Measurements from ENCODE around the gene SPATS1. TPM values are rescaled to one million over a fixed set of nuclear protein-coding genes. Genes with fewer than 3 reads are reported as not detected.

SPATS1 gene
- total RNA-seq, 4 donors from 2014 or later: not detected

- no peak for DNase-seq (ENCODE audit: low spot score in 2 of 2)
- Histone ChIP-seq H3K9me3 (no peaks in the 10 kb centered on the region), H3K4me1 (no peaks in the 10 kb centered on the region), H3K27ac (no peak overlapping the region), H3K36me3 (no peaks in the 10 kb centered on the region), H3K4me3 (no peak overlapping the region), H3K27me3 (no peaks in the 10 kb centered on the region)
- TF ChIP-seq CTCF (IDR thresholded peaks at IDR 0.05): no peak
- TF ChIP-seq EP300 (IDR thresholded peaks at IDR 0.05): no peak
- TF ChIP-seq POLR2AphosphoS5 (IDR thresholded peaks at IDR 0.05): no peak
- TF ChIP-seq POLR2A (IDR thresholded peaks at IDR 0.05): no peak
- WGBS: 29% methylated on average over 2 of the region's 2 CpGs
Measured at GRCh38 chr6:44367681-44368080, 25.2 kb downstream of the SPATS1 start.

DNA sequence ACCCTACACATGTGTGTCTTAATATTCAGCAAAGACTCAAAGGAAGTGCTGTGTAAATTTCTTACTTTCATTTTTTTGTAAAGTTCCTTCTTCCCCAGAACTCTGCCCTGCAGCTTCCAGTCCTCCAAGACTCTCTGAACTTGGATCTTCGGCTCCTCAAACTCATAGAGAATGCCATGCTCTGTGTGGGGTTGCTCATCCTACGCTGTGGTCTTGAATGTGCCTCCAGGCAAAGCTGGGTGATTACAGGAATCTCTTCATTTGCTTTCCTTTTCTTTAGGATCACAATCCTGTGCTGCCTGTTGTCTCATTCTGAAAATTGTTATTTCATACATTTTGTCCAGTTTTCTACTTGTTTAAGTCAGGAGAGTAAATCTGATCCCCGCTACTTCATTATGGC, 30.6 kb downstream of the SPATS1 start:
- no peak for TF ChIP-seq POLR2AphosphoS5 (IDR thresholded peaks at IDR 0.05)
- no peak for TF ChIP-seq POLR2A (IDR thresholded peaks at IDR 0.05)
- TF ChIP-seq CTCF (IDR thresholded peaks at IDR 0.05): no peak
- no peak for DNase-seq (ENCODE audit: low spot score in 2 of 2)
- Histone ChIP-seq H3K36me3 (no peaks in the 10 kb centered on the region), H3K4me1 (no peaks in the 10 kb centered on the region), H3K9me3 (no peaks in the 10 kb centered on the region), H3K27ac (no peak overlapping the region), H3K4me3 (no peak overlapping the region), H3K27me3 (no peaks in the 10 kb centered on the region)
- 75% methylated on average over 3 of the region's 3 CpGs for WGBS

- Histone ChIP-seq H3K9me3 (no peaks in the 10 kb centered on the region), H3K27me3 (no peaks in the 10 kb centered on the region), H3K36me3 (no peaks in the 10 kb centered on the region), H3K4me3 (no peak overlapping the region), H3K27ac (no peak overlapping the region), H3K4me1 (no peaks in the 10 kb centered on the region)
- TF ChIP-seq EP300 (IDR thresholded peaks at IDR 0.05) (no peak), POLR2A (IDR thresholded peaks at IDR 0.05) (no peak), CTCF (IDR thresholded peaks at IDR 0.05) (no peak), POLR2AphosphoS5 (IDR thresholded peaks at IDR 0.05) (no peak)
- DNase-seq (ENCODE audit: low spot score in 2 of 2): no peak
- WGBS: 66% methylated on average over 2 of the region's 2 CpGs
Measured at GRCh38 chr6:44373787-44374186, 31.3 kb downstream of the SPATS1 start.

- Histone ChIP-seq H3K27me3 (no peaks in the 10 kb centered on the region), H3K27ac (no peak overlapping the region), H3K36me3 (no peaks in the 10 kb centered on the region), H3K9me3 (no peaks in the 10 kb centered on the region), H3K4me3 (no peak overlapping the region), H3K4me1 (no peaks in the 10 kb centered on the region)
- WGBS: 73% methylated on average over 3 of the region's 3 CpGs
- TF ChIP-seq EP300 (IDR thresholded peaks at IDR 0.05) (no peak), POLR2A (IDR thresholded peaks at IDR 0.05) (no peak), CTCF (IDR thresholded peaks at IDR 0.05) (no peak), POLR2AphosphoS5 (IDR thresholded peaks at IDR 0.05) (no peak)
- DNase-seq (ENCODE audit: low spot score in 2 of 2): no peak
Measured at GRCh38 chr6:44375071-44375470, 32.6 kb downstream of the SPATS1 start.

GRCh38 chr6:44377484-44377883, 35.0 kb downstream of the SPATS1 start:
- 93% methylated on average over 3 of the region's 3 CpGs for WGBS

More at GRCh38 chr6:44377484-44377883, 35.0 kb downstream of the SPATS1 start:
- no peak for DNase-seq (ENCODE audit: low spot score in 2 of 2)
- no peak overlapping the region for H3K27ac ChIP-seq
- TF ChIP-seq POLR2A (IDR thresholded peaks at IDR 0.05) (no peak), POLR2AphosphoS5 (IDR thresholded peaks at IDR 0.05) (no peak), CTCF (IDR thresholded peaks at IDR 0.05) (no peak), EP300 (IDR thresholded peaks at IDR 0.05) (no peak)
- H3K4me3 ChIP-seq: no peak overlapping the region
- no peaks in the 10 kb centered on the region for H3K9me3 ChIP-seq
- no peaks in the 10 kb centered on the region for H3K27me3 ChIP-seq
- no peaks in the 10 kb centered on the region for H3K36me3 ChIP-seq
- H3K4me1 ChIP-seq: no peaks in the 10 kb centered on the region

All from suprapubic skin (tissue), 4 donors.